ENCODE data around the gene KLHL17. TPM values are rescaled to one million over a fixed set of nuclear protein-coding genes. Genes with fewer than 3 reads are reported as not detected.

KLHL17 gene
- total RNA-seq, 1 experiment from 2014 or later = 41.4 TPM

GRCh38 chr1:958823-959730, 1.3 kb upstream of the KLHL17 start, which contains the start of gene NOC2L:
Gene NOC2L, minus strand, starts transcription at chr1:959256. Its CDS starts 16 bp downstream, at chr1:959240.
- no CpG with 5 or more reads among the region's 101 CpGs for WGBS (ENCODE audit: extremely low coverage, insufficient read length, low lambda C conversion rate)
- Histone ChIP-seq H3K4me2 (ENCODE audit: insufficient read depth, insufficient read length, low read length) (peak within 1 kb of the TSS; percentile 96), H3K27me3 (ENCODE audit: insufficient read depth, low read length) (peaks cover 4% of the 10 kb centered on the region; the same call in 1 of the 2 replicates)

More at GRCh38 chr1:958823-959730, 1.3 kb upstream of the KLHL17 start, which contains the start of gene NOC2L:
- Histone ChIP-seq H2BK15ac (ENCODE audit: low read depth, low read length) (no peak within 1 kb of the TSS), H3K27ac (ENCODE audit: insufficient read length, low read depth, low read length) (no peak within 1 kb of the TSS), H2BK20ac (ENCODE audit: low read depth, low read length, poor library complexity, severe bottlenecking) (no peak within 1 kb of the TSS), H3K9ac (ENCODE audit: extremely low read depth, insufficient read length, low read length) (peak within 1 kb of the TSS; percentile 83), H3T11ph (ENCODE audit: low read length) (no peak within 1 kb of the TSS), H4K91ac (ENCODE audit: insufficient read length, low read depth, low read length) (no peak within 1 kb of the TSS), H3K23ac (ENCODE audit: insufficient read length, low read depth, low read length) (no peak within 1 kb of the TSS), H3K56ac (ENCODE audit: insufficient read length, low read depth, low read length) (no peak within 1 kb of the TSS), H4K20me1 (ENCODE audit: control insufficient read depth, insufficient read depth, insufficient read length) (no peaks in the 10 kb centered on the region), H2AK5ac (ENCODE audit: insufficient read length, low read length) (no peak within 1 kb of the TSS), H3K23me2 (ENCODE audit: insufficient read length, low read depth, low read length, poor library complexity, severe bottlenecking) (peaks cover 3% of the 10 kb centered on the region), H2BK12ac (ENCODE audit: insufficient read length, low read depth, low read length) (no peak within 1 kb of the TSS), H3K79me1 (ENCODE audit: insufficient read depth, low read depth, low read length, poor library complexity, severe bottlenecking) (peaks cover 4% of the 10 kb centered on the region), H3K18ac (ENCODE audit: insufficient read length, low read depth, low read length) (no peak within 1 kb of the TSS), H3K4me1 (ENCODE audit: insufficient read depth, low read length) (no peaks in the 10 kb centered on the region), H4K5ac (ENCODE audit: insufficient read length, low read depth, low read length) (no peak within 1 kb of the TSS), H3K4ac (ENCODE audit: low read depth, low read length) (no peak within 1 kb of the TSS), H3K79me2 (ENCODE audit: insufficient read depth, low read length) (peaks cover 5% of the 10 kb centered on the region; the same call in 1 of the 2 replicates), H3K9me3 (ENCODE audit: control insufficient read depth, low read depth, low read length) (no peaks in the 10 kb centered on the region), H2AFZ (ENCODE audit: low read length) (no peak within 1 kb of the TSS), H3K14ac (ENCODE audit: insufficient read depth, low read length) (no peak within 1 kb of the TSS), H2BK5ac (ENCODE audit: insufficient read length, low read length) (no peak within 1 kb of the TSS), H4K8ac (replicated peaks; ENCODE audit: insufficient read length, low read depth, low read length) (no peak within 1 kb of the TSS), H2BK120ac (ENCODE audit: low read depth, low read length, poor library complexity, severe bottlenecking) (no peak within 1 kb of the TSS)
- Mint-ChIP-seq H3K36me3 (ENCODE audit: insufficient read depth in 1 of 3, low read depth in 3 of 3) (peaks cover 18 to 54% (median 46%) of the 10 kb centered on the region in 3 experiments; a peak in 6 of 7 replicates), H3K4me3 (peak within 1 kb of the TSS; percentile 93 to 94), H3K27me3 (ENCODE audit: low read depth) (peaks cover 19% of the 10 kb centered on the region), H3K4me1 (peaks cover 7 to 11% of the 10 kb centered on the region in 2 experiments), H3K27ac (peak within 1 kb of the TSS in 2 of 3 experiments; percentile 15 to 65; a peak in 3 of 7 replicates), H3K9me3 (no peaks in the 10 kb centered on the region; a peak in 1 of 5 replicates)
- TF ChIP-seq CTCF (conservative IDR thresholded peaks at IDR 0.05) = no peak
- peak; percentile 91 for DNase-seq

Data from H9 (cell line).